ENCODE results near the gene ARID3A. TPM values are rescaled to one million over a fixed set of nuclear protein-coding genes. Genes with fewer than 3 reads are reported as not detected.

The ARID3A gene
- polyA plus RNA-seq, 1 donor, result 187 TPM

GRCh38 chr19:1004803-1005664, 79.2 kb downstream of the ARID3A start:
- WGBS (ENCODE audit: insufficient coverage, low lambda C conversion rate), result 80% methylated on average over 4 of the region's 70 CpGs
- H3K36me3 ChIP-seq (ENCODE audit: control insufficient read depth, insufficient read depth, low read length), result peaks cover 7% of the 10 kb centered on the region

GRCh38 chr19:1006711-1007398, 81.0 kb downstream of the ARID3A start:
- H3K4me3 ChIP-seq (ENCODE audit: low read length), result no peak overlapping the region
- H3K4me1 ChIP-seq (ENCODE audit: control insufficient read depth, insufficient read depth, low read length), result peaks cover 3% of the 10 kb centered on the region
- peaks cover 7% of the 10 kb centered on the region for H3K27me3 ChIP-seq (ENCODE audit: control insufficient read depth, insufficient read depth, low read length)
- 80% methylated on average over 1 of the region's 27 CpGs for WGBS (ENCODE audit: insufficient coverage, low lambda C conversion rate)
- no peak overlapping the region for H3K27ac ChIP-seq (ENCODE audit: low read length)
- DNase-seq, result no peak
- peaks cover 26% of the 10 kb centered on the region for H3K9me3 ChIP-seq (ENCODE audit: control insufficient read depth, low read depth, low read length)
- H3K36me3 ChIP-seq (ENCODE audit: control insufficient read depth, insufficient read depth, low read length), result peaks cover 15% of the 10 kb centered on the region

More at GRCh38 chr19:1004803-1005664, 79.2 kb downstream of the ARID3A start:
- Histone ChIP-seq H3K27ac (ENCODE audit: low read length) (no peak overlapping the region), H3K9me3 (ENCODE audit: control insufficient read depth, low read depth, low read length) (peaks cover 19% of the 10 kb centered on the region), H3K4me3 (ENCODE audit: low read length) (no peak overlapping the region), H3K27me3 (ENCODE audit: control insufficient read depth, insufficient read depth, low read length) (peaks cover 20% of the 10 kb centered on the region), H3K4me1 (ENCODE audit: control insufficient read depth, insufficient read depth, low read length) (peaks cover 12% of the 10 kb centered on the region)
- no peak for DNase-seq

GRCh38 chr19:1007399-1008251, 81.8 kb downstream of the ARID3A start:
- Histone ChIP-seq H3K4me1 (ENCODE audit: control insufficient read depth, insufficient read depth, low read length) (peaks cover 3% of the 10 kb centered on the region), H3K36me3 (ENCODE audit: control insufficient read depth, insufficient read depth, low read length) (peaks cover 22% of the 10 kb centered on the region), H3K9me3 (ENCODE audit: control insufficient read depth, low read depth, low read length) (peaks cover 31% of the 10 kb centered on the region), H3K27me3 (ENCODE audit: control insufficient read depth, insufficient read depth, low read length) (peaks cover 1% of the 10 kb centered on the region), H3K27ac (ENCODE audit: low read length) (no peak overlapping the region), H3K4me3 (ENCODE audit: low read length) (no peak overlapping the region)
- WGBS (ENCODE audit: insufficient coverage, low lambda C conversion rate), result no CpG with 5 or more reads among the region's 73 CpGs
- no peak for DNase-seq

GRCh38 chr19:1008268-1009040, 82.6 kb downstream of the ARID3A start:
- Histone ChIP-seq H3K27ac (ENCODE audit: low read length) (no peak overlapping the region), H3K27me3 (ENCODE audit: control insufficient read depth, insufficient read depth, low read length) (no peaks in the 10 kb centered on the region), H3K9me3 (ENCODE audit: control insufficient read depth, low read depth, low read length) (peaks cover 31% of the 10 kb centered on the region), H3K4me1 (ENCODE audit: control insufficient read depth, insufficient read depth, low read length) (peaks cover 3% of the 10 kb centered on the region), H3K4me3 (ENCODE audit: low read length) (no peak overlapping the region), H3K36me3 (ENCODE audit: control insufficient read depth, insufficient read depth, low read length) (peaks cover 30% of the 10 kb centered on the region)
- no peak for DNase-seq
- no CpG with 5 or more reads among the region's 45 CpGs for WGBS (ENCODE audit: insufficient coverage, low lambda C conversion rate)

GRCh38 chr19:1009041-1009980, 83.5 kb downstream of the ARID3A start:
- peaks cover 39% of the 10 kb centered on the region for H3K36me3 ChIP-seq (ENCODE audit: control insufficient read depth, insufficient read depth, low read length)
- no peak for DNase-seq
- peak overlapping the region; percentile 31 for H3K27ac ChIP-seq (ENCODE audit: low read length)
- no peaks in the 10 kb centered on the region for H3K27me3 ChIP-seq (ENCODE audit: control insufficient read depth, insufficient read depth, low read length)
- no peak overlapping the region for H3K4me3 ChIP-seq (ENCODE audit: low read length)
- no CpG with 5 or more reads among the region's 92 CpGs for WGBS (ENCODE audit: insufficient coverage, low lambda C conversion rate)
- peaks cover 31% of the 10 kb centered on the region for H3K9me3 ChIP-seq (ENCODE audit: control insufficient read depth, low read depth, low read length)
- peaks cover 3% of the 10 kb centered on the region for H3K4me1 ChIP-seq (ENCODE audit: control insufficient read depth, insufficient read depth, low read length)

GRCh38 chr19:1009981-1010538, 84.2 kb downstream of the ARID3A start:
- Histone ChIP-seq H3K36me3 (ENCODE audit: control insufficient read depth, insufficient read depth, low read length) (peaks cover 47% of the 10 kb centered on the region), H3K9me3 (ENCODE audit: control insufficient read depth, low read depth, low read length) (peaks cover 24% of the 10 kb centered on the region), H3K4me1 (ENCODE audit: control insufficient read depth, insufficient read depth, low read length) (peaks cover 3% of the 10 kb centered on the region), H3K4me3 (ENCODE audit: low read length) (no peak overlapping the region), H3K27me3 (ENCODE audit: control insufficient read depth, insufficient read depth, low read length) (no peaks in the 10 kb centered on the region), H3K27ac (ENCODE audit: low read length) (peak overlapping the region; percentile 31)
- no CpG with 5 or more reads among the region's 29 CpGs for WGBS (ENCODE audit: insufficient coverage, low lambda C conversion rate)
- DNase-seq, result no peak

GRCh38 chr19:1010586-1011510, 85.0 kb downstream of the ARID3A start:
- H3K27ac ChIP-seq (ENCODE audit: low read length), result no peak overlapping the region
- no peak overlapping the region for H3K4me3 ChIP-seq (ENCODE audit: low read length)
- H3K27me3 ChIP-seq (ENCODE audit: control insufficient read depth, insufficient read depth, low read length), result no peaks in the 10 kb centered on the region
- no peak for DNase-seq
- H3K4me1 ChIP-seq (ENCODE audit: control insufficient read depth, insufficient read depth, low read length), result peaks cover 10% of the 10 kb centered on the region
- H3K9me3 ChIP-seq (ENCODE audit: control insufficient read depth, low read depth, low read length), result peaks cover 19% of the 10 kb centered on the region
- peaks cover 48% of the 10 kb centered on the region for H3K36me3 ChIP-seq (ENCODE audit: control insufficient read depth, insufficient read depth, low read length)
- WGBS (ENCODE audit: insufficient coverage, low lambda C conversion rate), result no CpG with 5 or more reads among the region's 56 CpGs

GRCh38 chr19:1011831-1012333, 86.0 kb downstream of the ARID3A start:
- WGBS (ENCODE audit: insufficient coverage, low lambda C conversion rate), result no CpG with 5 or more reads among the region's 36 CpGs
- DNase-seq, result no peak
- Histone ChIP-seq H3K27ac (ENCODE audit: low read length) (no peak overlapping the region), H3K4me3 (ENCODE audit: low read length) (no peak overlapping the region), H3K27me3 (ENCODE audit: control insufficient read depth, insufficient read depth, low read length) (no peaks in the 10 kb centered on the region), H3K9me3 (ENCODE audit: control insufficient read depth, low read depth, low read length) (peaks cover 19% of the 10 kb centered on the region), H3K36me3 (ENCODE audit: control insufficient read depth, insufficient read depth, low read length) (peaks cover 48% of the 10 kb centered on the region), H3K4me1 (ENCODE audit: control insufficient read depth, insufficient read depth, low read length) (peaks cover 21% of the 10 kb centered on the region)
